Activated CD4-positive, alpha-beta T cell treated with anti-CD3 and anti-CD28 coated beads, Interleukin-2, Interleukin-4, amounts not matched to agents 100 ng/mL and 50 ng/mL, durations not matched to agents 16 hours and 8 hours (primary cell): ENCODE measurements around the gene DCST1.

Experiments used
- DNase-seq: peaks from one replicate; pipeline ENCODE4 v3.0.0-alpha.2; 2020; ENCODE audit warnings: low spot score

DCST1 gene

GRCh38 chr1:155053531-155054105 is 20.0 kb downstream of the DCST1 start:
- DNase-seq, result no peak

DNA sequence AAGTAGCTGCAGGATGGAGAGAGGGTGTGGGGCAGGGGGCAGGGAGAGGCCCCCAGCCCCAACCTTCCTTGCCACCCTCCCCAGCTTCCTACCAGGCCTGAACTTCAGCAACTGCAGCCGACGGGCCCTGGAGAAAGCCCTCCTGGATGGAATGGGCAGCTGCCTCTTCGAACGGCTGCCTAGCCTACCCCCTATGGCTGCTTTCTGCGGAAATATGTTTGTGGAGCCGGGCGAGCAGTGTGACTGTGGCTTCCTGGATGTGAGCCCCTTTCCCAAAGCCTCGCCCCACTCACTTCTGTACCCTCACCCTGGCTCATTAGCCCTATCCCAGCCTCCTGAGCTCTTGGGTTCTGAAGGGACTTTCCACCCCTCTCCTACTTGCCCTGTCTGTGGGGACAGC is 23.5 kb downstream of the DCST1 start:
- DNase-seq, result no peak

GRCh38 chr1:155057788-155058211 is 24.2 kb downstream of the DCST1 start:
- no peak for DNase-seq

DNA sequence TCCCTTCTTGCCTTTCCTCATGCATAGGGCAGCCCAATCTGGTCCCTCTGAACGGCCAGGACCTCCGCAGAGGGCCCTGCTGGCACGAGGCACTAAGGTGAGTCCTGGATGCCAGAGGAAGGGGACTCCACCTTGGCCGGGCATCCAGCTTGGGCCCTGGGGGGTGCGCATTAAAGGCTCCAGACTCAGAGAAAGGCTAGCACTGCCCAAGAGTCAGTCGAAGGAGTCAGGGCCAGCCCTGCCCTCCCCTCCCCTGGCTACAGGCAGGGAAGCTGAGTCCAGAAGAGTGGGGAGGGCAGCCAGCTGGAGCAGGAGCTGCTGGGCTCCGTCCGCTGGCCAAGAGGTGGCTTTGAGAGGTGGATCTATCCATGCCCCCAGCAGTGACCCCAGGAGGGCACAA is 27.1 kb downstream of the DCST1 start:
- DNase-seq, result no peak

GRCh38 chr1:155061381-155062150 is 27.9 kb downstream of the DCST1 start:
- DNase-seq, result peak; percentile 96

- DNase-seq, result no peak
Observed at GRCh38 chr1:155062151-155062686, 28.6 kb downstream of the DCST1 start.

GRCh38 chr1:155062702-155063411 is 29.2 kb downstream of the DCST1 start:
- DNase-seq, result peak; percentile 72

- peak; percentile 85 for DNase-seq
Observed at GRCh38 chr1:155063550-155064110, 30.0 kb downstream of the DCST1 start, which contains the start of gene EFNA4. TSS of gene EFNA4 (plus strand) at chr1:155063740. CDS start at chr1:155063824, 84 bp downstream.

GRCh38 chr1:155064111-155064831 is 30.6 kb downstream of the DCST1 start:
- DNase-seq, result no peak

DNA sequence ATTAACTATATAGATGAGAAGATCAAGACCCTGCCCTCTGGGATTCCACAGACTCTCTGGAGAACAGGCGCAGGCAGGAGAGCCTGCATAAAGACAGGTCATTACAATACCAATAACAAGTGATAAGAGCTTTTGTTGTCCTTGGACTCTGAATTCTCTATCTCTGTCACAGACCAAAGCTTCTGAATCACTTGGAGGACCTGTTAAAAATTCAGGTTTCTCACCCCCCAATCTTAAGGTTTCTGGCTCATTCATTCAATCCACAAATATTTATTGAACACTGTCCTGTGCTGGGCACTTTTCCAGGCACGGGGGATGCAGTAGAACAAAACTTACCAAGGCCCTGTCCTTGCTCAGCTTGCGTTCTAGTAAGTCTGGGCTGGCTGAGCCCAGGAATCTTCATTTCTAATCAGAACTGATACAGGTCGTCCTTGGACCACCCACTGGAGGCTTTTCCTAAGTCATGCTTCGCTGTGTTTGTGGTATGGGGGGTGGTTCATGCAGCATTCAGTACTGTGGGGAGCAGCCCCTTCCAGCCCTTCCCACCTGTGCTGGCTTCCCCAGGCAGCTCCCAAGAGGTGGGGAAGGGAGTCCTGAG is 31.3 kb downstream of the DCST1 start:
- no peak for DNase-seq

DNA sequence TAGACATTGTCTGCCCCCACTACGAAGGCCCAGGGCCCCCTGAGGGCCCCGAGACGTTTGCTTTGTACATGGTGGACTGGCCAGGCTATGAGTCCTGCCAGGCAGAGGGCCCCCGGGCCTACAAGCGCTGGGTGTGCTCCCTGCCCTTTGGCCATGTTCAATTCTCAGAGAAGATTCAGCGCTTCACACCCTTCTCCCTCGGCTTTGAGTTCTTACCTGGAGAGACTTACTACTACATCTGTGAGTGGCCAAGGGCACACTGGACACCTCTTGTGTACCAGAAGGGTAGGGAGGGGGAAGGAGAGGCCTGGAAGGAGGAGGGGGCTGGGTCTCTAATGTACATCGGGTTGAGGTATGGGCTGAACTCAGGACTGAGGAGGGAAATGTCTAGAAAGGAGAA is 33.2 kb downstream of the DCST1 start:
- no peak for DNase-seq

DNA sequence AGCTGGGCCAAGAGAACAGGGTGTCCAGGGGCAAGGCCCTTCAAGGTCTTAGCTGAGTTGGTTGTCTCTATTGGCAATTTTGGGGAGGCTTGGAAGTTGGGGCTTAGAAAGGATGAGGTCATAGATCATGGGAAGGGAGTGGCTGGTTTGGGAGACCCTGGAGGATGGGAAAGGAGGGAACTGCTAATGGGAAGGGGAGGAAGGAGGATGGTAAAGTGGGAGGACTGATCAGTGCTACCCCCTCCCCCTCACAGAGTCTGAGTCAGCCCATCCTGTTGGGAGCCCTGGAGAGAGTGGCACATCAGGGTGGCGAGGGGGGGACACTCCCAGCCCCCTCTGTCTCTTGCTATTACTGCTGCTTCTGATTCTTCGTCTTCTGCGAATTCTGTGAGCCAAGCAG is 35.0 kb downstream of the DCST1 start:
- no peak for DNase-seq

- DNase-seq, result no peak
Observed at GRCh38 chr1:155069551-155070157, 36.0 kb downstream of the DCST1 start.

GRCh38 chr1:155070158-155070621 is 36.6 kb downstream of the DCST1 start:
- DNase-seq, result no peak

DNA sequence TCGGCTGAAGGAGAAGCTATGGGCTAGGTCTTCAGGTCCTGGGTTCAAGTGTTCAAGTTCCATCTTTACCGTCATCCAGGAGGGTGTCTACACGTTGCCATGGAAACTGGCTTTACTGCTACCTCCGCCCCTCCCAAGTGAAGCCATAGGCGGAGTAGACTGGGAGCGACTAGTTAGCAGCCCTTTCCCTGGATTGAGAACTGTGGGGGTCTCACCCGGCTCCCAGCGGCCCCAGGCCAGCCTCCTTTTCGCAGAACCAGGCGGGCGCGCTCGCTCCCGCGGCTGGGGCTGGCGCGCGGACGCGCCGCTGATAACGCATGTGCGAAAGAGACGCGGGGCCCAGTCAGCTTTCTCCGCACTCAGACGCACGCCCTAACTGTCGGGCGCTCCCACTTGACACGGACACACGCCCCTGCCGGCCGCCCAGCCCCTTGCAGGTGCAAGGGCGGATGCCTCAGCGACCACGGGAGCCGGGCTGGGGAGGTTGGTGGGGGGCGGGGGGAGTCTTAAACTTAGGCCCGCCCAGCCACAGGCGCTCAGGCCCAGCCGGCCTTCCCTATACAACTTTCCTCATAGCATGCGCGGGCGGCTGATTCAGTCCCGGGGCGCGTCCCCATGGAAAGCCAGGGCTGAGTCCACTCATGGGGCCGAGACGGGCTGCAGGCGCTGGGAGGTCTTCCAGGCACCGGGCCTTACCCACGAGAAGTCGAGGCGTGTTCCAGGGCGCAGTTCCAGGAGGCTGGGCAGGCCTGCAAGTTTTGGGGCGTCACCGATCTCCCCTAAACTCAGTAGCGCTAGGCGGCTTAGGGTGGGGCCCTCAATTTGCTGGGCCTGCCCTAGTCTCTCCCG is 37.3 kb downstream of the DCST1 start:
- DNase-seq, result peak; percentile 75

GRCh38 chr1:155071701-155072100 is 38.1 kb downstream of the DCST1 start:
- DNase-seq, result no peak

GRCh38 chr1:155072531-155073289 is 39.1 kb downstream of the DCST1 start:
- no peak for DNase-seq

DNA sequence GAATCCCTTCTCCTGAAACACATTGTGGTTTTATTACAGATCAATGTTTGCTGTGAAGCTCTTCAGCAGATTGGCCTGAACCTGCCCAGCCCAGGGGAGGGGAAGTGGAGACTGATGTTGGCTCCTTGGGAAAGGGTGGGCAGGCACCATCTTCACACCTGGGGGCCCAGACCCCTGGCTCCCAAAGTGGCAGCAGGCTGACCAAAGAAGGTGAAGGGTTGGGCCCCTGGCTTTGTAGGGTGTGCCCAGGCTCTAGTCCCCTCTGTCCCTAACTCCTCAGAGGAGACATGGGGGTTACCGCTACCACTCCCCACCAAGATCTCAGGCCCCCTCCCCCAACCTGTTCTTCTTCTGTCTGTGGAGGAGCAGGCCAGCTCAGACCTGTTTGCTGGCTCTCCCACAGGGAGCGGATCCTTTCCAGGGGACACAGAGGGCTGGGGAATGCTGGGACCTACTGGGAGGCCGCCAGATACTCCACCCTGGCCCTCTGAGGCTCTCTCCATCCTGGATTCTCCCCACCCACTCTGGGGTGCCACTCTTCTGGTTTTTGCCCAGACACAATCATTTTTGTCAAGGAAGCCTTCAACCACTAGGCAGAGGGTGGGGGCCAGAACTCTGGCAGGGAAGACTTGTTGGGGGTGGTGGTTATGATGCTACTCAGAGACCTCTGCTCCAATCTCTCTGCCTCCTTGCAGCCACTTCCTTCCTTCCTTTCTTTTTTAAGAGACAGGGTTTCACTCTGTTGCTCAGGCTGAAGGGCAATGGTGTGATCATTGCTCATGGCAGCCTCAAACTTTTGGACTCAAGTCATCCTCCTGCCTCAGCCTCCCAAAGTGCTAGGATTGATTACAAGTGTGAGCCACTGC is 40.0 kb downstream of the DCST1 start:
- DNase-seq, result no peak
